A673 (cell line): Measurements from ENCODE around the gene SMYD3. TPM values are rescaled to one million over a fixed set of nuclear protein-coding genes. Genes with fewer than 3 reads are reported as not detected.

ENCODE experiments used
- BruUV-seq: library from RNA; stranded (reverse); fragments of 400-500 nt; replicated peaks from 2 replicates; lab custom pipeline; 2021; lab: Mats Ljungman, UMichigan
- CTCF ChIA-PET: fragments of 300-600 bp; sonication (Branson Sonifier 250); formaldehyde crosslinking; loops from one replicate; lab custom pipeline; 2022; ENCODE audit warnings: antibody characterized with exemption; lab: Charles Lee
- POLR2A ChIA-PET: fragments of 300-600 bp; sonication (Branson Sonifier 250); formaldehyde crosslinking; loops from one replicate; lab custom pipeline; 2022; ENCODE audit warnings: antibody characterized with exemption; ENCODE audit not compliant: low non-redundant PET; lab: Charles Lee
- DNase-seq: peaks from one replicate; pipeline ENCODE4 v3.0.0-alpha.2; 2015; ENCODE audit warnings: low spot score
- H3K27ac ChIP-seq: fragments of 200-600 bp; sonication (generic); 2 replicates; pipeline ENCODE4 v1.5.1; 2016; ENCODE audit warnings: mixed run types, low read depth, mild to moderate bottlenecking, mixed read lengths, antibody characterized with exemption, low read length; ENCODE audit not compliant: poor library complexity, severe bottlenecking
- H3K27me3 ChIP-seq: fragments of 200-600 bp; sonication (generic); replicated peaks from 2 replicates; pipeline ENCODE4 v1.6.1; 2017; ENCODE audit warnings: mixed run types, low read depth, mild to moderate bottlenecking, mixed read lengths, antibody characterized with exemption, low read length; ENCODE audit not compliant: insufficient read depth, poor library complexity
- H3K36me3 ChIP-seq: fragments of 200-600 bp; sonication (generic); 2 replicates; pipeline ENCODE4 v1.6.1; 2016; ENCODE audit warnings: mixed run types, mild to moderate bottlenecking, mixed read lengths, antibody characterized with exemption, low read length; ENCODE audit not compliant: insufficient read depth, poor library complexity, severe bottlenecking
- H3K4me1 ChIP-seq: fragments of 200-600 bp; sonication (generic); 2 replicates; pipeline ENCODE4 v1.6.1; 2017; ENCODE audit warnings: mixed run types, mild to moderate bottlenecking, mixed read lengths, antibody characterized with exemption, low read length; ENCODE audit not compliant: insufficient read depth, poor library complexity, severe bottlenecking
- H3K4me3 ChIP-seq: fragments of 200-600 bp; sonication (generic); 2 replicates; pipeline ENCODE4 v1.5.1; 2016; ENCODE audit warnings: low read depth, mixed run types, mild to moderate bottlenecking, mixed read lengths, low read length; ENCODE audit not compliant: poor library complexity, severe bottlenecking
- H3K9me3 ChIP-seq: fragments of 200-600 bp; sonication (generic); 2 replicates; pipeline ENCODE4 v1.6.1; 2016; ENCODE audit warnings: mixed run types, low read depth, mild to moderate bottlenecking, mixed read lengths, antibody characterized with exemption, low read length; ENCODE audit not compliant: poor library complexity, severe bottlenecking
- CTCF ChIP-seq: fragments of 300-800, 200-600 bp; sonication (generic); conservative IDR thresholded peaks from 2 replicates; pipeline ENCODE4 v1.5.1; 2017; ENCODE audit warnings: low read depth, mild to moderate bottlenecking, antibody characterized with exemption, low read length, moderate library complexity, mixed read lengths
- EZH2 ChIP-seq: fragments of 200-600 bp; sonication (generic); IDR thresholded peaks from 2 replicates; pipeline ENCODE4 v1.6.1; 2017; ENCODE audit warnings: borderline replicate concordance, low read depth, mild to moderate bottlenecking, mixed read lengths, antibody characterized with exemption, low read length; ENCODE audit not compliant: poor library complexity, severe bottlenecking
- intact Hi-C: fragments of 100-400 bp; cut with micrococcal nuclease; formaldehyde crosslinking; loops from one replicate; pipeline ENCODE4 v1.10.0; 2022; ENCODE audit not compliant: unreplicated experiment
- total RNA-seq: library from RNA; stranded (reverse); gene quantifications from 2 replicates; pipeline ENCODE4 v1.2.3, GENCODE V29; 2021

The SMYD3 gene
- total RNA-seq, 1 experiment from 2014 or later, result 29.0 TPM

- no peak for DNase-seq
- no peaks in the 10 kb centered on the region for H3K9me3 ChIP-seq
- no peak overlapping the region for H3K4me3 ChIP-seq
- no peak for TF ChIP-seq EZH2
- no peak for TF ChIP-seq CTCF
- intact Hi-C loops, result no loop called here
- no peaks in the 10 kb centered on the region for H3K4me1 ChIP-seq
- BruUV-seq, result no TSS peak
- ChIA-PET CTCF (no interaction called here), POLR2A (no interaction called here)
- no peaks in the 10 kb centered on the region for H3K36me3 ChIP-seq
- H3K27ac ChIP-seq, result no peak overlapping the region
- H3K27me3 ChIP-seq, result no peaks in the 10 kb centered on the region
Measured at GRCh38 chr1:246034630-246035029, 472.4 kb downstream of the SMYD3 start.

GRCh38 chr1:246032984-246033383 is 474.1 kb downstream of the SMYD3 start:
- Histone ChIP-seq H3K9me3 (no peaks in the 10 kb centered on the region), H3K27ac (no peak overlapping the region), H3K4me1 (no peaks in the 10 kb centered on the region), H3K27me3 (no peaks in the 10 kb centered on the region), H3K4me3 (no peak overlapping the region), H3K36me3 (no peaks in the 10 kb centered on the region)
- ChIA-PET CTCF (no interaction called here), POLR2A (interaction anchor here (0.6 kb wide), 1 partner anchor 906 kb away, joined by 6 read pairs; no protein-coding TSS in a partner anchor)
- DNase-seq, result no peak
- BruUV-seq, result no TSS peak
- TF ChIP-seq EZH2 (no peak), CTCF (no peak)
- intact Hi-C loops, result no loop called here

GRCh38 chr1:246032031-246032551 is 475.0 kb downstream of the SMYD3 start:
- Histone ChIP-seq H3K9me3 (no peaks in the 10 kb centered on the region), H3K4me1 (no peaks in the 10 kb centered on the region), H3K4me3 (no peak overlapping the region), H3K27me3 (no peaks in the 10 kb centered on the region), H3K36me3 (no peaks in the 10 kb centered on the region), H3K27ac (no peak overlapping the region)
- no peak for DNase-seq
- intact Hi-C loops, result no loop called here
- ChIA-PET POLR2A (no interaction called here), CTCF (no interaction called here)
- no peak for TF ChIP-seq CTCF
- no peak for TF ChIP-seq EZH2
- no TSS peak for BruUV-seq
